HepG2 (cell line): ENCODE measurements around the gene CTNND1. TPM values are rescaled to one million over a fixed set of nuclear protein-coding genes. Genes with fewer than 3 reads are reported as not detected.

Experiments used
- HMG20A ChIP-seq: IDR thresholded peaks from 2 replicates; pipeline ENCODE4 v1.6.1; 2016; ENCODE audit warnings: borderline replicate concordance
- KLF15 ChIP-seq: sonication (generic); formaldehyde crosslinking; IDR thresholded peaks from 2 replicates; pipeline ENCODE4 v1.8.1; 2023; ENCODE audit warnings: borderline replicate concordance, mild to moderate bottlenecking, inconsistent platforms, missing genetic modification reagents, mixed read lengths
- MAZ ChIP-seq, 2 experiments: sonication (generic) in 1 of 2; formaldehyde crosslinking in 1 of 2; IDR thresholded peaks; 2 replicates each; pipeline versions ENCODE4 v1.5.0 to v1.6.1; 2012 to 2020; ENCODE audit warnings: low read depth in 2 of 2, mild to moderate bottlenecking in 2 of 2, borderline replicate concordance in 1 of 2, improper control_type of control experiment in 1 of 2, low read length in 1 of 2, missing genetic modification reagents in 1 of 2, moderate library complexity in 1 of 2
- MEF2D ChIP-seq: sonication (generic); formaldehyde crosslinking; IDR thresholded peaks from 2 replicates; pipeline ENCODE4 v1.5.1; 2020; ENCODE audit warnings: mild to moderate bottlenecking, missing genetic modification reagents
- NFE2L2 ChIP-seq: fragments of 150-350 bp; IDR thresholded peaks from 2 replicates; pipeline ENCODE4 v1.6.1; 2014; ENCODE audit warnings: low read length
- PHB2 ChIP-seq: fragments of 450-650 bp; IDR thresholded peaks from 2 replicates; pipeline ENCODE4 v1.6.1; 2018; ENCODE audit not compliant: partially characterized antibody
- SAP130 ChIP-seq: IDR thresholded peaks from 2 replicates; pipeline ENCODE4 v1.6.1; 2016; ENCODE audit warnings: low read depth
- SNAPC2 ChIP-seq: sonication (generic); formaldehyde crosslinking; IDR thresholded peaks from 2 replicates; pipeline ENCODE4 v1.8.1; 2022; ENCODE audit warnings: mild to moderate bottlenecking, missing genetic modification reagents
- SRF ChIP-seq: IDR thresholded peaks from 2 replicates; pipeline ENCODE4 v1.6.1; 2011; ENCODE audit warnings: mild to moderate bottlenecking, low read depth, low read length, moderate library complexity
- TOE1 ChIP-seq: sonication (generic); formaldehyde crosslinking; IDR thresholded peaks from 2 replicates; pipeline ENCODE4 v1.4.0; 2020; ENCODE audit warnings: mild to moderate bottlenecking, missing genetic modification reagents
- YY1 ChIP-seq: IDR thresholded peaks from 2 replicates; pipeline ENCODE4 v1.6.1; 2011; ENCODE audit warnings: low read length, low read depth, moderate library complexity, mild to moderate bottlenecking; ENCODE audit not compliant: insufficient read depth, insufficient replicate concordance
- ZBTB1 ChIP-seq: sonication (generic); formaldehyde crosslinking; IDR thresholded peaks from 2 replicates; pipeline ENCODE4 v1.4.0; 2020; ENCODE audit warnings: missing genetic modification reagents, borderline replicate concordance
- ZC3H13 ChIP-seq: sonication (generic); formaldehyde crosslinking; IDR thresholded peaks from 2 replicates; pipeline ENCODE4 v1.8.1; 2023; ENCODE audit warnings: mild to moderate bottlenecking, missing genetic modification reagents, moderate library complexity
- ZFP36 ChIP-seq: fragments of 150-350 bp; IDR thresholded peaks from 2 replicates; pipeline ENCODE4 v1.6.1; 2018; ENCODE audit warnings: borderline replicate concordance, low read length, low read depth; ENCODE audit not compliant: partially characterized antibody
- ZNF446 ChIP-seq: sonication (generic); formaldehyde crosslinking; IDR thresholded peaks from 2 replicates; pipeline ENCODE4 v1.5.0; 2020; ENCODE audit warnings: mild to moderate bottlenecking, missing genetic modification reagents
- ZNF720 ChIP-seq: sonication (generic); formaldehyde crosslinking; IDR thresholded peaks from 2 replicates; pipeline ENCODE4 v1.4.0; 2020; ENCODE audit warnings: missing genetic modification reagents
- ZNF788 ChIP-seq: sonication (generic); formaldehyde crosslinking; IDR thresholded peaks from 2 replicates; pipeline ENCODE4 v1.5.0; 2020; ENCODE audit warnings: mild to moderate bottlenecking, missing genetic modification reagents, borderline replicate concordance
- ZNF790 ChIP-seq: sonication (generic); formaldehyde crosslinking; IDR thresholded peaks from 2 replicates; pipeline ENCODE4 v1.8.0; 2022; ENCODE audit warnings: missing genetic modification reagents, mild to moderate bottlenecking, borderline replicate concordance
- polyA plus RNA-seq, 8 experiments: library from polyadenylated mRNA; depleted of rRNA in 3 of 8; stranded (reverse) in 7 of 8; unstranded in 1 of 8; fragments of >200 nt; fragmentation: Illumina TruSeq in 4 of 8; extraction: Trizol in 4 of 8; gene quantifications; 2 replicates each; pipeline versions ENCODE4 v1.2.1 to v1.2.3, GENCODE V29; 2011 to 2016; ENCODE audit warnings: low read depth in 4 of 8, missing spikeins in 1 of 8, mixed read lengths in 1 of 8; ENCODE audit not compliant: insufficient read depth in 1 of 8
- total RNA-seq, 5 experiments: library from RNA; depleted of rRNA; stranded (reverse); fragments of >200 nt; fragmentation: Illumina TruSeq; extraction: Trizol; gene quantifications; 2 replicates each; pipeline ENCODE4 v1.2.3, GENCODE V29; 2016; ENCODE audit warnings: low read depth in 1 of 5
- TF ChIP-seq, protein P1 (sequence below): sonication (generic); formaldehyde crosslinking; IDR thresholded peaks from 2 replicates; pipeline ENCODE4 v1.4.0; 2020; ENCODE audit warnings: mild to moderate bottlenecking, missing genetic modification reagents
- TF ChIP-seq, protein P2 (sequence below): sonication (generic); formaldehyde crosslinking; conservative IDR thresholded peaks from 2 replicates; pipeline ENCODE4 v1.8.1; 2023; ENCODE audit warnings: missing genetic modification reagents
- TF ChIP-seq, protein P3 (sequence below): sonication (generic); formaldehyde crosslinking; IDR thresholded peaks from 2 replicates; pipeline ENCODE4 v1.8.1; 2023; ENCODE audit warnings: mild to moderate bottlenecking, inconsistent platforms, moderate library complexity, missing genetic modification reagents, borderline replicate concordance

Gene CTNND1
- total and polyA plus RNA-seq, 2 of the 13 experiments (the other 11 are each of a cell fraction or from before 2014, with no cell fraction given) = 117 to 128 TPM

DNA sequence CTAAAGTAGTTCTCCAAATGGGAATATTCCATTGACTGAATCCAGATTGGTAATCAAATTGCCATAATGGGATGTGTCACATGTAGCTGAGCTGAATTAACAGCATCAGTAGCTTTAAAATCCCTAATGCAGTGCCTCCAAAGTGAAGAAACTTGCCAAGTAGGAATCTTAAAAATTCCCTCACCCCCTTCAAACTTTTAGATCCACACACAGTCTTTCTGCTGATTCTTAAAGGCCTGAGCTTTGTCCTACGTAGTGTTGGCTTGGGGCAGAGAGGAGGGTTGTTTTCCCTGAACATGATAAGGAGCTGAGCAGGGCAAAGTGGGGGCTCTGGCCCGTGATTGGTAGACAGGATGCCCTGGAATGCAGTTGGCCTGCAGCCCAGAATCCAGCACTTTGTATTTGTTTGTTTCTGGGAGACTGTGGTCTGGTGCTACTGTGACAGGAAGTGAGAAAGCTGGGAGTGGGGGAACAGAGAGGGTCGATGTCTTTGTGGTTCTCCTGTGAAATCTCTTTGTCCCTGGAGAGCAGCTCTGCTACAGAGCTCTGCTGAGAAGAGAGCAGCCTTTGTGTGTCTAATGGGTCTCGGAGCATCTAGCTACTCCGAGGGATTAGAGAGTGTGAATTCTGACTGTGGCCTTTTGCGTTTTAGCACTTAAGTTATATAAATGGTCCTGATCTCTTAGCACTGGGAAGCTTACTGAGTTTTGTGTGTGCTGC is 16.9 kb downstream of the CTNND1 start (continued):
- no peak; the same call in 1 of the 2 replicates for TF ChIP-seq ZNF790
- TF ChIP-seq ZBTB1 (CRISPR knock-in tag) = no peak
- peak; percentile 19; the same call in 1 of the 2 replicates for TF ChIP-seq MAZ (IDR thresholded peaks at IDR 0.05; ENCODE audit: borderline replicate concordance, low read depth, low read length)
- peak; percentile 32; the same call in 1 of the 2 replicates for TF ChIP-seq MAZ (CRISPR knock-in tag; IDR thresholded peaks at IDR 0.05; ENCODE audit: low read depth)
- TF ChIP-seq ZFP36 = no peak
- TF ChIP-seq ZC3H13 (CRISPR knock-in tag) = no peak; the same call in 1 of the 2 replicates
- TF ChIP-seq SAP130 (CRISPR knock-in tag) = peak; percentile 80
- no peak for TF ChIP-seq SRF
- 0 out of 2 replicates have a peak, but pooled peaks have one; percentile 74 for TF ChIP-seq ZNF788
- TF ChIP-seq SNAPC2 (CRISPR knock-in tag) = 0 out of 2 replicates have a peak, but pooled peaks have one; percentile 36
- peak; percentile 80; the same call in 1 of the 2 replicates for TF ChIP-seq HMG20A (CRISPR knock-in tag)
- TF ChIP-seq NFE2L2 = no peak
- no peak for TF ChIP-seq ZNF720
- TF ChIP-seq, protein P1, sequence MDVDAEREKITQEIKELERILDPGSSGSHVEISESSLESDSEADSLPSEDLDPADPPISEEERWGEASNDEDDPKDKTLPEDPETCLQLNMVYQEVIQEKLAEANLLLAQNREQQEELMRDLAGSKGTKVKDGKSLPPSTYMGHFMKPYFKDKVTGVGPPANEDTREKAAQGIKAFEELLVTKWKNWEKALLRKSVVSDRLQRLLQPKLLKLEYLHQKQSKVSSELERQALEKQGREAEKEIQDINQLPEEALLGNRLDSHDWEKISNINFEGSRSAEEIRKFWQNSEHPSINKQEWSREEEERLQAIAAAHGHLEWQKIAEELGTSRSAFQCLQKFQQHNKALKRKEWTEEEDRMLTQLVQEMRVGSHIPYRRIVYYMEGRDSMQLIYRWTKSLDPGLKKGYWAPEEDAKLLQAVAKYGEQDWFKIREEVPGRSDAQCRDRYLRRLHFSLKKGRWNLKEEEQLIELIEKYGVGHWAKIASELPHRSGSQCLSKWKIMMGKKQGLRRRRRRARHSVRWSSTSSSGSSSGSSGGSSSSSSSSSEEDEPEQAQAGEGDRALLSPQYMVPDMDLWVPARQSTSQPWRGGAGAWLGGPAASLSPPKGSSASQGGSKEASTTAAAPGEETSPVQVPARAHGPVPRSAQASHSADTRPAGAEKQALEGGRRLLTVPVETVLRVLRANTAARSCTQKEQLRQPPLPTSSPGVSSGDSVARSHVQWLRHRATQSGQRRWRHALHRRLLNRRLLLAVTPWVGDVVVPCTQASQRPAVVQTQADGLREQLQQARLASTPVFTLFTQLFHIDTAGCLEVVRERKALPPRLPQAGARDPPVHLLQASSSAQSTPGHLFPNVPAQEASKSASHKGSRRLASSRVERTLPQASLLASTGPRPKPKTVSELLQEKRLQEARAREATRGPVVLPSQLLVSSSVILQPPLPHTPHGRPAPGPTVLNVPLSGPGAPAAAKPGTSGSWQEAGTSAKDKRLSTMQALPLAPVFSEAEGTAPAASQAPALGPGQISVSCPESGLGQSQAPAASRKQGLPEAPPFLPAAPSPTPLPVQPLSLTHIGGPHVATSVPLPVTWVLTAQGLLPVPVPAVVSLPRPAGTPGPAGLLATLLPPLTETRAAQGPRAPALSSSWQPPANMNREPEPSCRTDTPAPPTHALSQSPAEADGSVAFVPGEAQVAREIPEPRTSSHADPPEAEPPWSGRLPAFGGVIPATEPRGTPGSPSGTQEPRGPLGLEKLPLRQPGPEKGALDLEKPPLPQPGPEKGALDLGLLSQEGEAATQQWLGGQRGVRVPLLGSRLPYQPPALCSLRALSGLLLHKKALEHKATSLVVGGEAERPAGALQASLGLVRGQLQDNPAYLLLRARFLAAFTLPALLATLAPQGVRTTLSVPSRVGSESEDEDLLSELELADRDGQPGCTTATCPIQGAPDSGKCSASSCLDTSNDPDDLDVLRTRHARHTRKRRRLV (CRISPR knock-in tag) = no peak
- TF ChIP-seq, protein P2, sequence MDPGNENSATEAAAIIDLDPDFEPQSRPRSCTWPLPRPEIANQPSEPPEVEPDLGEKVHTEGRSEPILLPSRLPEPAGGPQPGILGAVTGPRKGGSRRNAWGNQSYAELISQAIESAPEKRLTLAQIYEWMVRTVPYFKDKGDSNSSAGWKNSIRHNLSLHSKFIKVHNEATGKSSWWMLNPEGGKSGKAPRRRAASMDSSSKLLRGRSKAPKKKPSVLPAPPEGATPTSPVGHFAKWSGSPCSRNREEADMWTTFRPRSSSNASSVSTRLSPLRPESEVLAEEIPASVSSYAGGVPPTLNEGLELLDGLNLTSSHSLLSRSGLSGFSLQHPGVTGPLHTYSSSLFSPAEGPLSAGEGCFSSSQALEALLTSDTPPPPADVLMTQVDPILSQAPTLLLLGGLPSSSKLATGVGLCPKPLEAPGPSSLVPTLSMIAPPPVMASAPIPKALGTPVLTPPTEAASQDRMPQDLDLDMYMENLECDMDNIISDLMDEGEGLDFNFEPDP (CRISPR knock-in tag) = no peak
- no peak for TF ChIP-seq PHB2
- no peak for TF ChIP-seq TOE1 (CRISPR knock-in tag)
- no peak for TF ChIP-seq ZNF446
- peak; percentile 49 for TF ChIP-seq YY1
- TF ChIP-seq KLF15 (CRISPR knock-in tag) = no peak
- TF ChIP-seq, protein P3, sequence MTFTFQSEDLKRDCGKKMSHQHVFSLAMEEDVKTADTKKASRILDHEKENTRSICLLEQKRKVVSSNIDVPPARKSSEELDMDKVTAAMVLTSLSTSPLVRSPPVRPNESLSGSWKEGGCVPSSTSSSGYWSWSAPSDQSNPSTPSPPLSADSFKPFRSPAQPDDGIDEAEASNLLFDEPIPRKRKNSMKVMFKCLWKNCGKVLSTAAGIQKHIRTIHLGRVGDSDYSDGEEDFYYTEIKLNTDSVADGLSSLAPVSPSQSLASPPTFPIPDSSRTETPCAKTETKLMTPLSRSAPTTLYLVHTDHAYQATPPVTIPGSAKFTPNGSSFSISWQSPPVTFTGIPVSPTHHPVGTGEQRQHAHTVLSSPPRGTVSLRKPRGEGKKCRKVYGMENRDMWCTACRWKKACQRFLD (CRISPR knock-in tag) = no peak
- TF ChIP-seq MEF2D (CRISPR knock-in tag) = no peak
